ENCODE results near the gene GABRA4.

Gene GABRA4

DNA sequence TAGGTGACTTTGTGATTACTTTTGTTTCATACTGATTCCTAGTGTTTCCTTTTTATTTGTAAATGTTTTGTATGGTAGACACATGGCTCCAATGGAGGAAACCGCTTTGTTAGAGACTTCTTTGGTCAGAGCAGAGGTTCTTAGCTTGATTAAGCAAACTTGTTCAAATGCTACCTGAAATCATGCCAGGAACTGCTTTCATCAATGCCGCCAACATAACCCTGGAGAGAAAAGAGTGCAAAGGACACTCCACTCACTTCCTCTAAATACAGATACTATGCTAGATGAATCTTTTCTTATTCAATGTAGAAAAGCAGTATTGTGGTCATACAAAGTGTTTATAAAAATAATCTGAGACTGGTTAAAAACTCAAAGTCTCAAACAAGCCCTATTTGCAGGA is 58.7 kb downstream of the GABRA4 start:
- Histone ChIP-seq H3K27ac (ENCODE audit: insufficient read depth, low read length, poor library complexity, severe bottlenecking) (no peak overlapping the region), H3K4me1 (ENCODE audit: control insufficient read depth, insufficient read depth, low read length, poor library complexity, severe bottlenecking) (no peaks in the 10 kb centered on the region), H3K36me3 (ENCODE audit: control insufficient read depth, insufficient read depth, low read length) (no peaks in the 10 kb centered on the region), H3K27me3 (replicated peaks; ENCODE audit: control insufficient read depth, insufficient read depth, low read length, poor library complexity, severe bottlenecking) (no peaks in the 10 kb centered on the region), H3K4me3 (ENCODE audit: insufficient read depth, low read depth, low read length, poor library complexity, severe bottlenecking) (no peak overlapping the region), H3K9me3 (ENCODE audit: control insufficient read depth, low read length) (no peaks in the 10 kb centered on the region)
- DNase-seq: no peak

DNA sequence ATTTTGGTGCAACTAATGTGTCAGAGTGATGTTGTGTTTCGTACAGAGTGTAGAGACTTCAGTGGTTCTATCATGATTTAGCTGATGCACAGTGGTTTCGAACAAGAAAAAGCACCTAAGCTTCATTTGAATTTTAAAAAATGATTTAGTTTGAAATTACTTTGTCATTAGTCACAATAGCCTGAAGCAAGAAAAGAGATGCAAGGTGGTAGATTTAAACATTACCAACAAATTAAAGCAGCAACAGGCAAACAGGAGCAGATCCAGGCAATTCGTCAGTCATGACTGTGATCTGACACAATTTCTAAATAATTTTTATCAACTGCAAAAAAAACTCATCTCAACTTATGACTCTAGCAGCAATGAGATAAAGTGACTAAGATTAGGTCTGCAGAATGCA is 59.7 kb downstream of the GABRA4 start:
- Histone ChIP-seq H3K27me3 (replicated peaks; ENCODE audit: control insufficient read depth, insufficient read depth, low read length, poor library complexity, severe bottlenecking) (no peaks in the 10 kb centered on the region), H3K9me3 (ENCODE audit: control insufficient read depth, low read length) (no peaks in the 10 kb centered on the region), H3K4me1 (ENCODE audit: control insufficient read depth, insufficient read depth, low read length, poor library complexity, severe bottlenecking) (no peaks in the 10 kb centered on the region), H3K36me3 (ENCODE audit: control insufficient read depth, insufficient read depth, low read length) (no peaks in the 10 kb centered on the region), H3K27ac (ENCODE audit: insufficient read depth, low read length, poor library complexity, severe bottlenecking) (no peak overlapping the region), H3K4me3 (ENCODE audit: insufficient read depth, low read depth, low read length, poor library complexity, severe bottlenecking) (no peak overlapping the region)
- DNase-seq: no peak

DNA sequence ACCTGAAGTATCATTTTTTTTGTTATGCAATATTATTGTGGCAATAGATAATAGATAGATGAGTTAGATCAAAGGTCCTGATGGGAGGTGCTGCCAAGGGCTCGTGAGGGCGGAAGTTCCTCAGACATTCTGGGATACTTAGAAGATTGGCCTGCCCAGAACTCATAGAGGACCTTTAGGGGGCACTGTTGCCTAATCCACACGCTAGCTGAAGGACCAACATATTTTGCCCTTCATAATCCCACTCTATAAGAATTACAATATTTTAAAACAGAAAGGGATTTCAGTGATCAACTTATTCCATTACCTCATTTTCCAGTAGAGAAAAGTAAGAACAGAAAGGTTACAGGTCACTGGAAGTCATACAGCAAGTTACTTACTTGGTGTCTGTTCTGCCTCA is 61.4 kb downstream of the GABRA4 start:
- Histone ChIP-seq H3K9me3 (ENCODE audit: control insufficient read depth, low read length) (no peaks in the 10 kb centered on the region), H3K27ac (ENCODE audit: insufficient read depth, low read length, poor library complexity, severe bottlenecking) (no peak overlapping the region)
- no peak for DNase-seq

DNA sequence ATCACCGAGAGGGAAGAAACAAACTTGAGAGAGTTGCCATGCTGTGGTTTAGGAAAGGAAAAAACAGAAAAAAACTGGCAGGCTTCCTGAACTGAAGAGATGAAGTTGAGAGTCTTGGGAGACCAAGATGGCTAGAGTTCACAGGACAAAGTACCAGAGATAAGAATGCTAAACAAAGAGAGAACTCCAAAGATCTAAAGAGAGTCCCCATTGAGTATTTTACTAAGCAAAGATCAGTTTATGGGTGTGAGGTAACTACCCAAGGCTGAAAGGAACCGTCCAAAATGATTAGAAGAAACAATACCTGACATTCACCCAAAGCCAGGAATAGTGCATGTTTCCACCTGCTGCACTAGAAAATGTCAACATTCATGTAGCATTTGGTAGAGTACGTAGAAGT is 62.5 kb downstream of the GABRA4 start:
- H3K4me1 ChIP-seq (ENCODE audit: control insufficient read depth, insufficient read depth, low read length, poor library complexity, severe bottlenecking): no peaks in the 10 kb centered on the region
- no peak overlapping the region for H3K4me3 ChIP-seq (ENCODE audit: insufficient read depth, low read depth, low read length, poor library complexity, severe bottlenecking)
- H3K27ac ChIP-seq (ENCODE audit: insufficient read depth, low read length, poor library complexity, severe bottlenecking): no peak overlapping the region

More for the DNA sequence above, 61.4 kb downstream of the GABRA4 start:
- H3K4me1 ChIP-seq (ENCODE audit: control insufficient read depth, insufficient read depth, low read length, poor library complexity, severe bottlenecking): no peaks in the 10 kb centered on the region
- H3K4me3 ChIP-seq (ENCODE audit: insufficient read depth, low read depth, low read length, poor library complexity, severe bottlenecking): no peak overlapping the region
- no peaks in the 10 kb centered on the region for H3K36me3 ChIP-seq (ENCODE audit: control insufficient read depth, insufficient read depth, low read length)
- no peaks in the 10 kb centered on the region for H3K27me3 ChIP-seq (replicated peaks; ENCODE audit: control insufficient read depth, insufficient read depth, low read length, poor library complexity, severe bottlenecking)

DNA sequence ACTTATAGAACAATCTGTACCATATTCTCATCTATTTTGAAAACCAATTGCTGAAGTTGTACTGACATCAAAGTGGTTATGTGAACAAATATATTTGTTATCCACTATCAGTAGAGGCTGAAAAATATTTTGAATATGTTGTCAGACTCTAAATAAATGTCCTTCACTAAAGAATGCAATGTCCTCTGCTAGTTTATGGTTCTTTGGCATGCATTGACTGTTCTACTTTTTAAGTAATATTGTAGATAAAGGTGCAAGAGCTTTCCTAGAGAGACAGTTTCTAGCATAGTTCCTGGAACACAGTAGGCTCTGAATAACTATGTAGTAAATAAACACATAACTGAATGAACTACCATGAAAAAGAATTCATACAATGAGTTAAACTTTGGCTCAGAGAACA is 66.2 kb downstream of the GABRA4 start:
- no peak for DNase-seq
- Histone ChIP-seq H3K27me3 (replicated peaks; ENCODE audit: control insufficient read depth, insufficient read depth, low read length, poor library complexity, severe bottlenecking) (no peaks in the 10 kb centered on the region), H3K4me3 (ENCODE audit: insufficient read depth, low read depth, low read length, poor library complexity, severe bottlenecking) (no peak overlapping the region), H3K27ac (ENCODE audit: insufficient read depth, low read length, poor library complexity, severe bottlenecking) (no peak overlapping the region), H3K9me3 (ENCODE audit: control insufficient read depth, low read length) (no peaks in the 10 kb centered on the region), H3K4me1 (ENCODE audit: control insufficient read depth, insufficient read depth, low read length, poor library complexity, severe bottlenecking) (no peaks in the 10 kb centered on the region), H3K36me3 (ENCODE audit: control insufficient read depth, insufficient read depth, low read length) (no peaks in the 10 kb centered on the region)

More for the DNA sequence above, 62.5 kb downstream of the GABRA4 start:
- Histone ChIP-seq H3K27me3 (replicated peaks; ENCODE audit: control insufficient read depth, insufficient read depth, low read length, poor library complexity, severe bottlenecking) (no peaks in the 10 kb centered on the region), H3K9me3 (ENCODE audit: control insufficient read depth, low read length) (no peaks in the 10 kb centered on the region), H3K36me3 (ENCODE audit: control insufficient read depth, insufficient read depth, low read length) (no peaks in the 10 kb centered on the region)
- no peak for DNase-seq

DNA sequence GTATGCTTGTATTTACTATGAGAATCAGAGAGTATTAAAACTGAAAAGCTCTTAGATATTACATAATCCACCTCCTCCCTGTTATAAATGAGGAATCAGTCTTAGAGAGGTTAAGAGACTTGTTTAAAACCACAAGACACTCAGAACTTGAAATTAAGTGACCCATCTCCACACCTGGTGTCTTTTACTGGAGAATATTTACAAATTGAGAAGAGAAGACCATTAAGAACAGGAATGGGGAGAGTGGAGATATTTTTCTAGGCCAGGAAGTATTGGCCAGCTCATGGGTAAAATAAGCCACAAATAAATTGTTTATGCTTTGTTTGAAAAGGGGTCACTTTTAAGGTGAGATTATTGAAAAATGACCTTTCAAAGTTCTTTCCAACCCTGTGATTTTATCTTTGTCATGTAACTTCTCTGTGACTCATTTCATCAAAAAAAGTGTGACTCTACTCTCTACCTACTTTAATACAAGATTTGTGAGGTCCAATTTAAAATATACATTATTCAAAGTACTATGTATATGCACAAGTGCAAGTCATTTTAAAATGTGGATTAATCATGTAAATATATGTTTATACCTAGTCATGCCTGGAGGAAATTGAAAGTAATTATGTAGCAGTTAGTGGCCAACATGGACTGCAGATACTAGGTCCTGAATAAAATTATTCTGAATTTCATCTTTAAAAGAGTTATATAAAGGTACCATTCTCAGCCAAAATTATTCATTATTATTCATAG is 68.4 kb downstream of the GABRA4 start:
- DNase-seq: no peak
- H3K27me3 ChIP-seq (replicated peaks; ENCODE audit: control insufficient read depth, insufficient read depth, low read length, poor library complexity, severe bottlenecking): no peaks in the 10 kb centered on the region
- no peaks in the 10 kb centered on the region for H3K4me1 ChIP-seq (ENCODE audit: control insufficient read depth, insufficient read depth, low read length, poor library complexity, severe bottlenecking)
- H3K9me3 ChIP-seq (ENCODE audit: control insufficient read depth, low read length): no peaks in the 10 kb centered on the region
- H3K36me3 ChIP-seq (ENCODE audit: control insufficient read depth, insufficient read depth, low read length): no peaks in the 10 kb centered on the region
- H3K4me3 ChIP-seq (ENCODE audit: insufficient read depth, low read depth, low read length, poor library complexity, severe bottlenecking): no peak overlapping the region
- no peak overlapping the region for H3K27ac ChIP-seq (ENCODE audit: insufficient read depth, low read length, poor library complexity, severe bottlenecking)

DNA sequence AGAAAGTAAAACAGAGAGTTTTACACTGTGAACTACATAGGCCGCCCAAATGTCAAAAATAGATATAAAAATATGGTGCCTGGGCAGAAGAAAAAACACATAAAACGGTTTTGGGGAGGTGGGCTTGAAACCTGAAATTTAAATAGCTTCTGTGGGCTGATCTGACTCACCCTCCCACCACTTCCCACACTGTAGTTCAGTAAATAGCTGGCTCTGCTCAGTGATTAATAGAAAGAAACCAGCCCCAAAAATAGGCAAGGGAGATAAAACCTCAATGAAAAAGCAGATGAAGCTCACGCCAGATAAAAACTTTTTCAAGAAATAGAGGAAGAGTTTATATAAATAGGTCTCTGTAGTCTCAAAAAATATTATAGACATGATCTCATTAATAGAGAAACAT is 71.2 kb downstream of the GABRA4 start:
- Histone ChIP-seq H3K9me3 (ENCODE audit: control insufficient read depth, low read length) (no peaks in the 10 kb centered on the region), H3K4me1 (ENCODE audit: control insufficient read depth, insufficient read depth, low read length, poor library complexity, severe bottlenecking) (no peaks in the 10 kb centered on the region), H3K27me3 (replicated peaks; ENCODE audit: control insufficient read depth, insufficient read depth, low read length, poor library complexity, severe bottlenecking) (no peaks in the 10 kb centered on the region), H3K36me3 (ENCODE audit: control insufficient read depth, insufficient read depth, low read length) (no peaks in the 10 kb centered on the region), H3K27ac (ENCODE audit: insufficient read depth, low read length, poor library complexity, severe bottlenecking) (no peak overlapping the region), H3K4me3 (ENCODE audit: insufficient read depth, low read depth, low read length, poor library complexity, severe bottlenecking) (no peak overlapping the region)
- no peak for DNase-seq

DNA sequence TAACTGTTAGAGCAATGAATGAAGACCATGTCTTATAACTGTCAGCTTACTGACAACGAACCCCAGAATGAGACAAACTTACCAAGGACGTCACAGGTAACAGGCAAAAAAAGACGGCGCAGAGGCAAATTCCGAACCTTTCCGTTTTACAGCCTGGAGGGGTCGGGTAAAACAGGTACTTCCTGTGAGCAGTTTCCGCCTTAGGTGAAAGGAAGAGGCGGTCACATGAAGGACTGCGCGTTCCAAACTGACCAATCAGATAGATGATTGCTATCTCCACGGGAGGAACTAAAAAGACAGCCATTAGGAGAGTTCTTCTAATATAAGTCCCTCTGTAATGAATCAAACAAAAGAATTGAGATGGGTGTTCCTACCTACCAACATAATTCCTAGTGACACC is 84.3 kb downstream of the GABRA4 start, which contains the start of gene COX7B2:
TSS of gene COX7B2 (minus strand) at position 168 of the 400 bp plus-strand sequence. CDS start 174,053 bp downstream, outside the sequence.
- no peak within 1 kb of the TSS for H3K27ac ChIP-seq (ENCODE audit: insufficient read depth, low read length, poor library complexity, severe bottlenecking)
- no peaks in the 10 kb centered on the region for H3K27me3 ChIP-seq (replicated peaks; ENCODE audit: control insufficient read depth, insufficient read depth, low read length, poor library complexity, severe bottlenecking)
- no peak within 1 kb of the TSS for H3K4me3 ChIP-seq (ENCODE audit: insufficient read depth, low read depth, low read length, poor library complexity, severe bottlenecking)
- no peaks in the 10 kb centered on the region for H3K4me1 ChIP-seq (ENCODE audit: control insufficient read depth, insufficient read depth, low read length, poor library complexity, severe bottlenecking)
- no peak for DNase-seq
- no peaks in the 10 kb centered on the region for H3K36me3 ChIP-seq (ENCODE audit: control insufficient read depth, insufficient read depth, low read length)
- no peaks in the 10 kb centered on the region for H3K9me3 ChIP-seq (ENCODE audit: control insufficient read depth, low read length)

DNA sequence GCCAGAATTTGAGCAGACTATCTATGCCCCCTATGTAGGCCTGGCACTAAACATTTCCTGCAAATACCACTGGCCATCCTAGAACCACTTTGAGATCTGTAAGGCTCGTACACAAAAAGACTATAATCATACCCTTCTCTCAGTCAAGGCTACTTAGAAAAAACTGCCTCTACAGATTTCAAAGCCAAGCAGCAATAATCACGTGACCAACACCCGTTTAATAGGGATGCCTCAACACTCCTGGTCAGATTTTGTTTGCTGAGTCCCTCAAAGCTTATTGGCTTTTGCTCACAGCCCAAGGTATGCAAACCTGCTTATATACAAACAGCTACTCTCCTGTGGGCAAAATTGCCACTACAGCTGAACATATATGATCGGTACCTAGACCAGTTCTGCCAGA is 85.2 kb downstream of the GABRA4 start:
- no peak overlapping the region for H3K4me3 ChIP-seq (ENCODE audit: insufficient read depth, low read depth, low read length, poor library complexity, severe bottlenecking)
- DNase-seq: no peak
- no peaks in the 10 kb centered on the region for H3K36me3 ChIP-seq (ENCODE audit: control insufficient read depth, insufficient read depth, low read length)
- H3K27ac ChIP-seq (ENCODE audit: insufficient read depth, low read length, poor library complexity, severe bottlenecking): no peak overlapping the region
- no peaks in the 10 kb centered on the region for H3K27me3 ChIP-seq (replicated peaks; ENCODE audit: control insufficient read depth, insufficient read depth, low read length, poor library complexity, severe bottlenecking)
- H3K4me1 ChIP-seq (ENCODE audit: control insufficient read depth, insufficient read depth, low read length, poor library complexity, severe bottlenecking): no peaks in the 10 kb centered on the region
- no peaks in the 10 kb centered on the region for H3K9me3 ChIP-seq (ENCODE audit: control insufficient read depth, low read length)

DNA sequence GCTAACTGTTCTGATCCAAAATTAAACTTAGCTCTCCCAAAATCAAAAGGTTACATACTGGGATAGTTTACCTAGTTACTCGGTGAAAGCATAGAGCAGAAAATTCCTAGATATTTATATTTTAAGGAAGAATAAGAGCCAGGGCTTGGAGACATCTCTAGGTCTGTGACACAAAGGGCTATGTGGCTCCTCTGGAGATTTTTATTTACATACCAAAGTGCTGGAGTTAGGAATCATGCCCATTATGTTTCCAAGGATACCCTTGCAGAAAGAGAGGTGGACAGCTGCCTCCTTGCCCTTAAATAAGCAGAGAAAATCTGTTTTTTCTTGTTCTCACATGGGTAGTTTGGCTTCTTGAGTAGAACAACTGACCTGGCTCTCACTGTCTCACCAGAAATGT is 93.3 kb downstream of the GABRA4 start:
- DNase-seq: no peak
- Histone ChIP-seq H3K27me3 (replicated peaks; ENCODE audit: control insufficient read depth, insufficient read depth, low read length, poor library complexity, severe bottlenecking) (no peaks in the 10 kb centered on the region), H3K4me3 (ENCODE audit: insufficient read depth, low read depth, low read length, poor library complexity, severe bottlenecking) (no peak overlapping the region), H3K36me3 (ENCODE audit: control insufficient read depth, insufficient read depth, low read length) (no peaks in the 10 kb centered on the region), H3K4me1 (ENCODE audit: control insufficient read depth, insufficient read depth, low read length, poor library complexity, severe bottlenecking) (no peaks in the 10 kb centered on the region), H3K27ac (ENCODE audit: insufficient read depth, low read length, poor library complexity, severe bottlenecking) (no peak overlapping the region), H3K9me3 (ENCODE audit: control insufficient read depth, low read length) (no peaks in the 10 kb centered on the region)
